ENCODE measurements around the gene GASK1B.

- TF ChIP-seq ZNF274 (IDR thresholded peaks at IDR 0.05; ENCODE audit: low read depth, low read length) (no peak), YY1 (IDR thresholded peaks at IDR 0.05; ENCODE audit: insufficient read depth, insufficient read length) (no peak), SUZ12 (IDR thresholded peaks at IDR 0.05; ENCODE audit: extremely low read depth, insufficient read depth, insufficient read length) (no peak)
Observed at GRCh38 chr4:158203436-158203835, 30.6 kb upstream of the GASK1B start.
